Sigmoid colon (tissue), 4 donors: Measurements from ENCODE around the gene TRIM8.

ENCODE experiments used
- CTCF ChIP-seq, 4 experiments: fragments of 450-650 bp in 3 of 4; fragments of 200-600 bp in 1 of 4; IDR thresholded peaks; one replicate each; pipeline ENCODE4 v1.5.1; 2016 to 2019; ENCODE audit warnings: antibody characterized with exemption in 4 of 4, mild to moderate bottlenecking in 3 of 4, moderate library complexity in 2 of 4
- EP300 ChIP-seq, 4 donors: sonication (generic); formaldehyde crosslinking; IDR thresholded peaks; one replicate each; pipeline ENCODE4 v1.6.1; 2017; ENCODE audit warnings: antibody characterized with exemption in 4 of 4
- POLR2AphosphoS5 ChIP-seq, 4 donors: sonication (generic); formaldehyde crosslinking; IDR thresholded peaks; one replicate each; pipeline ENCODE4 v1.6.1; 2017; ENCODE audit warnings: antibody characterized with exemption in 4 of 4

GRCh38 chr10:102679596-102679995, 35.3 kb downstream of the TRIM8 start:
- no peak for TF ChIP-seq CTCF (IDR thresholded peaks at IDR 0.05)
- no peak for TF ChIP-seq POLR2AphosphoS5 (IDR thresholded peaks at IDR 0.05)
- no peak for TF ChIP-seq EP300 (IDR thresholded peaks at IDR 0.05)
